Measurements from ENCODE around the gene DRAM1.
"Not testable (repeated sequence)": the region's sequence is repeated elsewhere in the genome, so short reads cannot be mapped to it uniquely, and the experiment has no call there.

Gene DRAM1

GRCh38 chr12:101877806-101878242 lies 444 bp downstream of the DRAM1 start:
- Mint-ChIP-seq H3K4me1 (ENCODE audit: low read depth) (peaks cover 11% of the 10 kb centered on the region), H3K27ac (peak overlapping the region; percentile 36), H3K4me3 (peak overlapping the region; percentile 83), H3K27me3 (no peaks in the 10 kb centered on the region), H3K9me3 (ENCODE audit: low read depth) (no peaks in the 10 kb centered on the region), H3K36me3 (no peaks in the 10 kb centered on the region)

- no peaks in the 10 kb centered on the region for H3K27me3 Mint-ChIP-seq
- H3K27ac Mint-ChIP-seq, result peak overlapping the region; percentile 36
- H3K4me3 Mint-ChIP-seq, result peak overlapping the region; percentile 83
- peaks cover 11% of the 10 kb centered on the region for H3K4me1 Mint-ChIP-seq (ENCODE audit: low read depth)
- no peaks in the 10 kb centered on the region for H3K9me3 Mint-ChIP-seq (ENCODE audit: low read depth)
- H3K36me3 Mint-ChIP-seq, result no peaks in the 10 kb centered on the region
Measured at GRCh38 chr12:101878243-101878821, 952 bp downstream of the DRAM1 start.

GRCh38 chr12:101880769-101881168 lies 3.4 kb downstream of the DRAM1 start:
- peaks cover 3% of the 10 kb centered on the region for H3K36me3 Mint-ChIP-seq
- no peak overlapping the region for H3K4me3 Mint-ChIP-seq
- no peaks in the 10 kb centered on the region for H3K27me3 Mint-ChIP-seq
- H3K27ac Mint-ChIP-seq, result no peak overlapping the region
- H3K4me1 Mint-ChIP-seq (ENCODE audit: low read depth), result peaks cover 11% of the 10 kb centered on the region
- H3K9me3 Mint-ChIP-seq (ENCODE audit: low read depth), result no peaks in the 10 kb centered on the region

- Mint-ChIP-seq H3K4me1 (ENCODE audit: low read depth) (peaks cover 11% of the 10 kb centered on the region), H3K27me3 (no peaks in the 10 kb centered on the region), H3K27ac (no peak overlapping the region), H3K36me3 (peaks cover 3% of the 10 kb centered on the region), H3K9me3 (ENCODE audit: low read depth) (no peaks in the 10 kb centered on the region), H3K4me3 (no peak overlapping the region)
Measured at GRCh38 chr12:101881228-101881627, 3.8 kb downstream of the DRAM1 start.

- H3K4me1 Mint-ChIP-seq (ENCODE audit: low read depth), result no peaks in the 10 kb centered on the region
- H3K9me3 Mint-ChIP-seq (ENCODE audit: low read depth), result no peaks in the 10 kb centered on the region
- H3K27ac Mint-ChIP-seq, result no peak overlapping the region
- no peak overlapping the region for H3K4me3 Mint-ChIP-seq
- H3K27me3 Mint-ChIP-seq, result no peaks in the 10 kb centered on the region
- peaks cover 5% of the 10 kb centered on the region for H3K36me3 Mint-ChIP-seq
Measured at GRCh38 chr12:101884174-101884573, 6.8 kb downstream of the DRAM1 start.

- H3K27me3 Mint-ChIP-seq, H3K4me3 Mint-ChIP-seq: not testable (repeated sequence)
Measured at GRCh38 chr12:101884781-101885340, 7.5 kb downstream of the DRAM1 start.

GRCh38 chr12:101885912-101886561 lies 8.7 kb downstream of the DRAM1 start:
- Mint-ChIP-seq H3K4me1 (ENCODE audit: low read depth) (no peaks in the 10 kb centered on the region), H3K27me3 (no peaks in the 10 kb centered on the region), H3K27ac (no peak overlapping the region)

More at GRCh38 chr12:101884781-101885340, 7.5 kb downstream of the DRAM1 start:
- not testable (repeated sequence) for H3K27ac Mint-ChIP-seq; H3K36me3 Mint-ChIP-seq; H3K4me1 Mint-ChIP-seq (ENCODE audit: low read depth); H3K9me3 Mint-ChIP-seq (ENCODE audit: low read depth)

GRCh38 chr12:101889211-101889752 lies 11.9 kb downstream of the DRAM1 start:
- Mint-ChIP-seq H3K36me3 (peaks cover 8% of the 10 kb centered on the region), H3K27me3 (no peaks in the 10 kb centered on the region), H3K4me3 (no peak overlapping the region), H3K27ac (no peak overlapping the region), H3K9me3 (ENCODE audit: low read depth) (no peaks in the 10 kb centered on the region), H3K4me1 (ENCODE audit: low read depth) (no peaks in the 10 kb centered on the region)

More at GRCh38 chr12:101885912-101886561, 8.7 kb downstream of the DRAM1 start:
- peaks cover 8% of the 10 kb centered on the region for H3K36me3 Mint-ChIP-seq
- H3K9me3 Mint-ChIP-seq (ENCODE audit: low read depth), result no peaks in the 10 kb centered on the region
- no peak overlapping the region for H3K4me3 Mint-ChIP-seq

- Mint-ChIP-seq H3K9me3 (ENCODE audit: low read depth) (no peaks in the 10 kb centered on the region), H3K27ac (no peak overlapping the region), H3K36me3 (peaks cover 6% of the 10 kb centered on the region), H3K27me3 (no peaks in the 10 kb centered on the region), H3K4me1 (ENCODE audit: low read depth) (no peaks in the 10 kb centered on the region), H3K4me3 (no peak overlapping the region)
Measured at GRCh38 chr12:101891462-101891971, 14.1 kb downstream of the DRAM1 start.

- Mint-ChIP-seq H3K27me3 (no peaks in the 10 kb centered on the region), H3K36me3 (peaks cover 6% of the 10 kb centered on the region), H3K4me3 (no peak overlapping the region), H3K9me3 (ENCODE audit: low read depth) (no peaks in the 10 kb centered on the region), H3K27ac (no peak overlapping the region), H3K4me1 (ENCODE audit: low read depth) (no peaks in the 10 kb centered on the region)
Measured at GRCh38 chr12:101892794-101893193, 15.4 kb downstream of the DRAM1 start.

GRCh38 chr12:101901777-101902176 lies 24.4 kb downstream of the DRAM1 start:
- no peaks in the 10 kb centered on the region for H3K27me3 Mint-ChIP-seq
- H3K4me3 Mint-ChIP-seq, result no peak overlapping the region
- H3K9me3 Mint-ChIP-seq (ENCODE audit: low read depth), result no peaks in the 10 kb centered on the region
- H3K27ac Mint-ChIP-seq, result no peak overlapping the region
- no peaks in the 10 kb centered on the region for H3K4me1 Mint-ChIP-seq (ENCODE audit: low read depth)
- H3K36me3 Mint-ChIP-seq, result peaks cover 7% of the 10 kb centered on the region

- no peaks in the 10 kb centered on the region for H3K27me3 Mint-ChIP-seq
- no peak overlapping the region for H3K27ac Mint-ChIP-seq
- no peaks in the 10 kb centered on the region for H3K4me1 Mint-ChIP-seq (ENCODE audit: low read depth)
- no peaks in the 10 kb centered on the region for H3K9me3 Mint-ChIP-seq (ENCODE audit: low read depth)
- H3K36me3 Mint-ChIP-seq, result peaks cover 7% of the 10 kb centered on the region
- H3K4me3 Mint-ChIP-seq, result no peak overlapping the region
Measured at GRCh38 chr12:101902641-101903040, 25.3 kb downstream of the DRAM1 start.

- Mint-ChIP-seq H3K4me1 (ENCODE audit: low read depth) (no peaks in the 10 kb centered on the region), H3K9me3 (ENCODE audit: low read depth) (no peaks in the 10 kb centered on the region), H3K4me3 (no peak overlapping the region), H3K27ac (no peak overlapping the region), H3K36me3 (peaks cover 2% of the 10 kb centered on the region), H3K27me3 (no peaks in the 10 kb centered on the region)
Measured at GRCh38 chr12:101906226-101906625, 28.8 kb downstream of the DRAM1 start.

GRCh38 chr12:101908395-101908794 lies 31.0 kb downstream of the DRAM1 start:
- H3K36me3 Mint-ChIP-seq, result no peaks in the 10 kb centered on the region
- H3K27ac Mint-ChIP-seq, result no peak overlapping the region
- no peaks in the 10 kb centered on the region for H3K27me3 Mint-ChIP-seq
- H3K4me3 Mint-ChIP-seq, result no peak overlapping the region
- no peaks in the 10 kb centered on the region for H3K4me1 Mint-ChIP-seq (ENCODE audit: low read depth)
- H3K9me3 Mint-ChIP-seq (ENCODE audit: low read depth), result no peaks in the 10 kb centered on the region

- Mint-ChIP-seq H3K27me3 (no peaks in the 10 kb centered on the region), H3K4me1 (ENCODE audit: low read depth) (no peaks in the 10 kb centered on the region), H3K9me3 (ENCODE audit: low read depth) (no peaks in the 10 kb centered on the region), H3K36me3 (no peaks in the 10 kb centered on the region), H3K4me3 (no peak overlapping the region), H3K27ac (no peak overlapping the region)
Measured at GRCh38 chr12:101909646-101910045, 32.3 kb downstream of the DRAM1 start.
